ENCODE measurements around the gene MAN1C1. TPM values are rescaled to one million over a fixed set of nuclear protein-coding genes. Genes with fewer than 3 reads are reported as not detected.

Gene MAN1C1
- total RNA-seq, 6 experiments from 2014 or later = 10.7 to 38.8 (median 21.0) TPM

GRCh38 chr1:25612421-25612820, 4.2 kb upstream of the MAN1C1 start:
- H3K4me1 ChIP-seq = peaks cover 0 to 11% (median 5%) of the 10 kb centered on the region in 4 donors
- intact Hi-C loops (cut with DNase I) = loop anchor here (10.0 kb wide), 1 partner anchor 182 kb away; no protein-coding TSS in a partner anchor
- H3K27ac ChIP-seq = no peak overlapping the region
- H3K4me3 ChIP-seq = no peak overlapping the region
- ATAC-seq (no peak), DNase-seq (no peak)
- no peaks in the 10 kb centered on the region for H3K9me3 ChIP-seq
- no peaks in the 10 kb centered on the region for H3K27me3 ChIP-seq
- WGBS (ENCODE audit: insufficient coverage, low coverage, low lambda C conversion rate, missing lambda C conversion rate) = 87% methylated on average over 3 of the region's 3 CpGs
- TF ChIP-seq POLR2A (IDR thresholded peaks at IDR 0.05) (no peak), CTCF (IDR thresholded peaks at IDR 0.05) (no peak)
- no peaks in the 10 kb centered on the region for H3K36me3 ChIP-seq

- intact Hi-C loops (cut with DNase I) = loop anchor here (10.0 kb wide), 1 partner anchor 182 kb away; no protein-coding TSS in a partner anchor
- TF ChIP-seq CTCF (IDR thresholded peaks at IDR 0.05) (no peak), POLR2A (IDR thresholded peaks at IDR 0.05) (no peak)
- no peak overlapping the region for H3K27ac ChIP-seq
- no peaks in the 10 kb centered on the region for H3K27me3 ChIP-seq
- no peaks in the 10 kb centered on the region for H3K36me3 ChIP-seq
- no peak for DNase-seq
- 80% methylated on average over 1 of the region's 3 CpGs for WGBS (ENCODE audit: insufficient coverage, low coverage, low lambda C conversion rate, missing lambda C conversion rate)
- no peak overlapping the region for H3K4me3 ChIP-seq
- no peaks in the 10 kb centered on the region for H3K9me3 ChIP-seq
- ATAC-seq = no peak
- peaks cover 0 to 18% (median 5%) of the 10 kb centered on the region in 4 donors for H3K4me1 ChIP-seq
Measured at GRCh38 chr1:25613091-25613490, 3.5 kb upstream of the MAN1C1 start.

DNA sequence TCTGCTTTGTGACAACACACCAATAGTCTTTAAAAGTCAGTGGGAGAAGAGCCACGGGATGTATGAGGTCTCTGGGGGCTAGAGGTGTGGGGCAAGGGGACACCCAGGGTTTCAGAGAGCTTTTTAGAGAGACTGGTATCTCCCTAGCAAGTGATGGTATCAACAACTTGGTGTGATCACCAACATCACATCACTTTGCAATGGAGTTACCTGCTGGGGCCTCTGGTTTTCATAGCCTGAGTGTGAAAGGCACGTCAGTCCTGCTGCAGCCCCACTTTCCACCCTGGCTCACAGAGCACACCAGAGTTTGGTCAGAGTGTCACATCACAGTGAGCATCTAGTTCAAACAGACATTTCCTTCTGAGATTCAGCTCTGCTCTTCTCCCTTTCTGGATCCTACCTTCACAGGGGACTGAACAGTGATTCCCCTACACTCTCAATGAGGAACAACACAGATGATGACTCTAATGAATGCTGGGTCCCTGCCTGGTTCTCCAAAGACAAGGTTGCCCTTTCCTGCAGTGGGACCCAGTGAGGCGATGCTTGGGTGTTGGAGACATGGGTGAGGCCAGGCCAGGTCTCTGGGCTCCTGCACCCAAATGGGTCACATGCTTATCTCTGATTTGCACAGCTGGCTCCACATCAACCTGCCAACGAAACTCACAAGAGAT, 2.0 kb upstream of the MAN1C1 start:
- DNase-seq = no peak
- TF ChIP-seq CTCF (IDR thresholded peaks at IDR 0.05) (no peak), POLR2A (IDR thresholded peaks at IDR 0.05) (no peak)
- Histone ChIP-seq H3K27me3 (no peaks in the 10 kb centered on the region), H3K36me3 (no peaks in the 10 kb centered on the region), H3K4me3 (no peak overlapping the region), H3K27ac (no peak overlapping the region), H3K4me1 (peaks cover 0 to 18% (median 7%) of the 10 kb centered on the region in 4 donors), H3K9me3 (no peaks in the 10 kb centered on the region)
- 87% methylated on average over 3 of the region's 4 CpGs for WGBS (ENCODE audit: insufficient coverage, low coverage, low lambda C conversion rate, missing lambda C conversion rate)
- intact Hi-C loops (cut with DNase I) = loop anchor here (10.0 kb wide), 1 partner anchor 180 kb away; no protein-coding TSS in a partner anchor
- ATAC-seq = no peak

DNA sequence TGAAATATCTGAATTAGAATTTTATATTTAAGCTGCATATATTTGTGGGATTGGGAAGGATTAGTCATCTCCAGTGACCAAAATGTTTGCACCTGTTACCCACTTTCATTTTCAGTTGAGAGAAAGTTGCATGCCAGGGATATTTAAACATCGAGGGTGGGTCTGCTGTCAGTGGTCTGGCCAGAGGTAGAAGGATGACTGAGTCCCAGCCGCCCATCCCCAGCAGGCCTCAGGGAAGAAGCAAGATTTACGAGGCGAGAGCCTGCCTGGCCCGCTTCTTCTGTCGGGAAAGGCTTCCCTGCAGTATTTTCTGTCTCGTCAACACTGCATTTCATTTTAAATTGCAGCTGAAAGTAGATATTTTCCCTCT, 1.4 kb upstream of the MAN1C1 start:
- no peaks in the 10 kb centered on the region for H3K27me3 ChIP-seq
- TF ChIP-seq CTCF (IDR thresholded peaks at IDR 0.05) = no peak
- no peak for TF ChIP-seq POLR2A (IDR thresholded peaks at IDR 0.05)
- intact Hi-C loops (cut with DNase I) = loop anchor here (10.0 kb wide), 1 partner anchor 180 kb away; no protein-coding TSS in a partner anchor
- H3K27ac ChIP-seq = no peak overlapping the region
- no peaks in the 10 kb centered on the region for H3K36me3 ChIP-seq
- WGBS (ENCODE audit: insufficient coverage, low coverage, low lambda C conversion rate, missing lambda C conversion rate) = 84% methylated on average over 7 of the region's 7 CpGs
- peaks cover 0 to 22% (median 9%) of the 10 kb centered on the region in 4 donors for H3K4me1 ChIP-seq
- DNase-seq (no peak), ATAC-seq (no peak)
- H3K9me3 ChIP-seq = no peaks in the 10 kb centered on the region
- H3K4me3 ChIP-seq = no peak overlapping the region
